SK-N-SH (cell line): ENCODE data around the gene ITGA2B. TPM values are rescaled to one million over a fixed set of nuclear protein-coding genes. Genes with fewer than 3 reads are reported as not detected.

Source experiments
- CTCF ChIA-PET: fragments of 300-600, 350-600 bp; formaldehyde crosslinking; extraction: SDS; loops from one replicate; lab custom pipeline; 2021; lab: Yijun Ruan, JAX
- POLR2A ChIA-PET: fragments of 350-600 bp; sonication (Branson Sonifier 250); formaldehyde crosslinking; extraction: SDS; loops from one replicate; lab custom pipeline; 2020; ENCODE audit warnings: antibody characterized with exemption, inconsistent platforms; lab: Yijun Ruan, JAX
- DNase-seq: peaks from one replicate; pipeline ENCODE4 v3.0.0; 2012
- H2AFZ ChIP-seq: fragments of 200-600 bp; sonication (generic); 2 replicates; pipeline ENCODE4 v1.8.1; 2016; ENCODE audit warnings: antibody characterized with exemption, mild to moderate bottlenecking, low read depth
- H3F3A ChIP-seq: fragments of 200-600 bp; sonication (generic); replicated peaks from 2 replicates; pipeline ENCODE3; 2016; ENCODE audit warnings: antibody characterized with exemption, mild to moderate bottlenecking; ENCODE audit not compliant: insufficient read depth
- H3K27ac ChIP-seq, 2 experiments: fragments of 200-500 bp in 1 of 2; fragments of 200-600 bp in 1 of 2; sonication (Bioruptor generic) in 1 of 2; sonication (generic), shearing (Covaris generic) in 1 of 2; 2 replicates each; pipeline versions ENCODE4 v1.5.1 to v1.6.1; 2014 to 2016; ENCODE audit warnings: low read depth in 2 of 2, inconsistent platforms in 1 of 2, low read length in 1 of 2, mild to moderate bottlenecking in 1 of 2, mixed read lengths in 1 of 2
- H3K27me3 ChIP-seq: fragments of 200-600 bp; sonication (generic), shearing (Covaris generic); 2 replicates; pipeline ENCODE4 v1.6.1; 2016; ENCODE audit warnings: mixed run types; ENCODE audit not compliant: insufficient read depth
- H3K36me3 ChIP-seq, 2 experiments: fragments of 200-500 bp in 1 of 2; fragments of 200-600 bp in 1 of 2; sonication (Bioruptor generic) in 1 of 2; sonication (generic) in 1 of 2; replicated peaks in 1 of 2; 2 replicates each; pipeline versions ENCODE3 to v1.5.1; 2014 to 2016; ENCODE audit warnings: low read length in 1 of 2, mild to moderate bottlenecking in 1 of 2; ENCODE audit not compliant: insufficient read depth in 2 of 2, control insufficient read depth in 1 of 2
- H3K4me1 ChIP-seq, 2 experiments: fragments of 200-500 bp in 1 of 2; fragments of 200-600 bp in 1 of 2; sonication (Bioruptor generic) in 1 of 2; sonication (generic), shearing (Covaris generic) in 1 of 2; 2 replicates each; pipeline versions ENCODE4 v1.5.1 to v1.6.1; 2014 to 2016; ENCODE audit warnings: low read depth in 1 of 2, low read length in 1 of 2, mixed run types in 1 of 2; ENCODE audit not compliant: insufficient read depth in 2 of 2, control insufficient read depth in 1 of 2
- H3K4me2 ChIP-seq: fragments of 200-600 bp; sonication (generic), shearing (Covaris generic); 2 replicates; pipeline ENCODE4 v1.6.1; 2017; ENCODE audit warnings: mixed run types
- H3K4me3 ChIP-seq, 2 experiments: fragments of 200-500 bp in 1 of 2; fragments of 200-600 bp in 1 of 2; sonication (Bioruptor generic) in 1 of 2; sonication (generic), shearing (Covaris generic) in 1 of 2; 2 replicates each; pipeline versions ENCODE4 v1.5.1 to v1.8.1; 2014 to 2016; ENCODE audit warnings: low read depth in 2 of 2, inconsistent platforms in 1 of 2, low read length in 1 of 2, mild to moderate bottlenecking in 1 of 2, mixed read lengths in 1 of 2, moderate library complexity in 1 of 2
- H3K79me2 ChIP-seq: fragments of 200-600 bp; sonication (generic); 2 replicates; pipeline ENCODE4 v1.8.1; 2017; ENCODE audit warnings: mild to moderate bottlenecking; ENCODE audit not compliant: insufficient read depth
- H3K9ac ChIP-seq: fragments of 200-600 bp; sonication (generic); 2 replicates; pipeline ENCODE4 v1.6.1; 2017; ENCODE audit warnings: mixed run types
- H3K9me2 ChIP-seq: fragments of 200-600 bp; sonication (generic); 2 replicates; pipeline ENCODE4 v1.6.1; 2017; ENCODE audit warnings: mixed run types
- H3K9me3 ChIP-seq: fragments of 200-600 bp; sonication (generic); 2 replicates; pipeline ENCODE4 v1.6.1; 2017; ENCODE audit warnings: mixed run types, mild to moderate bottlenecking, moderate library complexity
- H4K20me1 ChIP-seq: fragments of 200-600 bp; sonication (generic); 2 replicates; pipeline ENCODE4 v1.6.1; 2017; ENCODE audit warnings: mild to moderate bottlenecking, mixed run types; ENCODE audit not compliant: insufficient read depth
- CHD2 ChIP-seq: fragments of 150-350 bp; IDR thresholded peaks from 2 replicates; pipeline ENCODE4 v1.6.1; 2018; ENCODE audit warnings: low read length; ENCODE audit not compliant: partially characterized antibody
- CTCF ChIP-seq: fragments of 200-600 bp; sonication (generic); IDR thresholded peaks from 2 replicates; pipeline ENCODE4 v1.6.1; 2017; ENCODE audit warnings: antibody characterized with exemption, mild to moderate bottlenecking, moderate library complexity
- EP300 ChIP-seq, 2 experiments: IDR thresholded peaks; 2 replicates each; pipeline versions ENCODE4 v1.4.0 to v1.6.1; 2012; ENCODE audit warnings: borderline replicate concordance in 1 of 2, low read depth in 1 of 2, low read length in 1 of 2
- EZH2phosphoT487 ChIP-seq: fragments of 200-600 bp; sonication (generic); IDR thresholded peaks from 2 replicates; pipeline ENCODE4 v1.6.1; 2017; ENCODE audit warnings: low read depth, mixed run types, mild to moderate bottlenecking, antibody characterized with exemption, moderate library complexity, borderline replicate concordance
- FOXJ3 ChIP-seq: sonication (generic); formaldehyde crosslinking; IDR thresholded peaks from 2 replicates; pipeline ENCODE4 v1.5.1; 2020; ENCODE audit warnings: mild to moderate bottlenecking, missing genetic modification reagents
- FOXM1 ChIP-seq: IDR thresholded peaks from 2 replicates; pipeline ENCODE4 v1.4.0; 2012; ENCODE audit warnings: low read depth, mild to moderate bottlenecking
- IRF3 ChIP-seq: fragments of 150-350 bp; IDR thresholded peaks from 2 replicates; pipeline ENCODE4 v1.6.1; 2016; ENCODE audit warnings: mild to moderate bottlenecking, low read depth, low read length
- JUND ChIP-seq: IDR thresholded peaks from 2 replicates; pipeline ENCODE4 v1.4.0; 2012
- MAX ChIP-seq: IDR thresholded peaks from 2 replicates; pipeline ENCODE4 v1.4.0; 2012; ENCODE audit warnings: low read depth
- MEF2A ChIP-seq: IDR thresholded peaks from 2 replicates; pipeline ENCODE4 v1.4.0; 2012; ENCODE audit warnings: low read depth, borderline replicate concordance
- MXI1 ChIP-seq: IDR thresholded peaks from 2 replicates; pipeline ENCODE4 v1.6.1; 2012; ENCODE audit warnings: mild to moderate bottlenecking, low read depth, low read length, improper control_type of control experiment
- NFIC ChIP-seq: IDR thresholded peaks from 2 replicates; pipeline ENCODE4 v1.4.0; 2012; ENCODE audit warnings: borderline replicate concordance
- RFX5 ChIP-seq: IDR thresholded peaks from 2 replicates; pipeline ENCODE4 v1.6.1; 2012; ENCODE audit warnings: mild to moderate bottlenecking, improper control_type of control experiment, low read length
- RXRA ChIP-seq: IDR thresholded peaks from 2 replicates; pipeline ENCODE4 v1.4.0; 2012; ENCODE audit warnings: low read depth, mild to moderate bottlenecking, borderline replicate concordance
- SIN3A ChIP-seq: IDR thresholded peaks from 2 replicates; pipeline ENCODE4 v1.6.1; 2012; ENCODE audit warnings: low read depth, mild to moderate bottlenecking, low read length, moderate library complexity, borderline replicate concordance
- SMC3 ChIP-seq: IDR thresholded peaks from 2 replicates; pipeline ENCODE4 v1.6.1; 2012; ENCODE audit warnings: low read depth, low read length, improper control_type of control experiment
- TCF12 ChIP-seq: IDR thresholded peaks from 2 replicates; pipeline ENCODE4 v1.4.0; 2012
- YY1 ChIP-seq: IDR thresholded peaks from 2 replicates; pipeline ENCODE4 v1.4.0; 2012; ENCODE audit warnings: low read depth, mild to moderate bottlenecking
- ZBTB33 ChIP-seq: IDR thresholded peaks from 2 replicates; pipeline ENCODE4 v1.4.0; 2012; ENCODE audit warnings: low read depth, borderline replicate concordance
- WGBS: methylation state at CpG from one replicate; pipeline ENCODE4 v1.1.6; 2017; ENCODE audit warnings: low lambda C conversion rate; 5-methylcytosine and 5-hydroxymethylcytosine counted together
- polyA plus RNA-seq, 3 experiments: library from polyadenylated mRNA; depleted of rRNA; stranded (reverse); fragments of >200 nt; gene quantifications; 2 replicates each; pipeline ENCODE4 v1.2.3, GENCODE V29; 2012
- small RNA-seq, 7 experiments: library from RNA; depleted of rRNA; stranded (forward); fragments of <200 nt; gene quantifications; one replicate each; pipeline ENCODE3, GENCODE V24; 2012

Gene ITGA2B
- polyA plus RNA-seq, 1 of the 3 experiments (the other 2 are of a cell fraction) = 1.3 TPM

DNA sequence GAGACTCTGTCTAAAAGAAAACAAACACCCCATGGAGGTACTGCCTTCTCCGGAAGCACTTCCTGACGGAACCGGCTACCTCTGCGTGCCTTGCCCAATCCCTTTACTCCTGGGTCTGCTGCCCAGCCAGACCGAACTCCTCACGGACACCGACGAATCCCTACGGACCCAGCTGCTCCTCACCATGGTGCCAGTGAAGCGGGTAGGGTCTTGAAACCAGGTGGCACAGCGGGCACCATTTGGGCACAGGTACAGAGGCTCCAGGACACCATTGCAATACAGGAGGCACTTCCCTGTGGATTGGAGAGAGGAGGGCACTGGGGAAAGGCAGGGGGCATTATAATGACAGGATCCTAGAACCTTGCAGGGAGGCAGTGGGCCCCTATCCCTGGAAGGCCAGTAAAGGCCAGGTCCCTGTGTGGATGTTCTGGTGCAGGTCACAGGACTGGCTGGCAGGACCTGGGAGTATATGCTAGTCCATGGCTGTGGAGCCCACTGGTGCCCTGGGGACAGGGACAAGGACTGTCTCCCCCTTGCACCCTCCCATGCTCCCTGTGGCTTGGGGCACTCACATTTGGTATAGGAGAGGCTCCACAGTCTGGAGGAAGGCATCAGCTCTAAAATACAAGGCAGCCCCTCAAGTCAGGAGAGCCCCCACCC lies 67.1 kb downstream of the ITGA2B start:
- Histone ChIP-seq H3K9me3 (no peaks in the 10 kb centered on the region), H3K4me1 (peaks cover 0 to 10% of the 10 kb centered on the region in 2 experiments; a peak in 1 of 4 replicates), H3K4me2 (no peak overlapping the region), H3K27ac (no peak overlapping the region), H3K79me2 (peaks cover 12% of the 10 kb centered on the region), H2AFZ (no peak overlapping the region), H3K4me3 (no peak overlapping the region), H4K20me1 (no peaks in the 10 kb centered on the region), H3K9ac (no peak overlapping the region), H3F3A (no peaks in the 10 kb centered on the region), H3K27me3 (no peaks in the 10 kb centered on the region), H3K9me2 (no peaks in the 10 kb centered on the region), H3K36me3 (peaks cover 6 to 31% of the 10 kb centered on the region in 2 experiments)
- DNase-seq = no peak
- CTCF ChIA-PET = interaction anchor here (1.3 to 2.4 kb wide), 2 partner anchors 112 to 124 kb away, joined by 4 to 11 read pairs; no protein-coding TSS in a partner anchor
- WGBS = 93% methylated on average over 9 of the region's 11 CpGs
- TF ChIP-seq RFX5 (no peak), SIN3A (no peak), TCF12 (no peak), MXI1 (no peak), RXRA (no peak), MAX (no peak), ZBTB33 (no peak), MEF2A (no peak), JUND (no peak), IRF3 (no peak), YY1 (no peak), FOXM1 (no peak), EZH2phosphoT487 (no peak), CHD2 (no peak), EP300 (IDR thresholded peaks at IDR 0.05; ENCODE audit: borderline replicate concordance in 1 of 2, low read depth in 1 of 2, low read length in 1 of 2) (no peak), FOXJ3 (no peak), CTCF (no peak), NFIC (no peak), SMC3 (no peak)
- POLR2A ChIA-PET = interaction anchor here (3.1 to 4.9 kb wide), 2 partner anchors 13 to 102 kb away, joined by 14 to 34 read pairs; partner anchors contain the start of genes RUNDC3A and UBTF

Small RNA genes lying within 50 kb of the gene (small RNA-seq; reads per million reads assigned to genes)
- gene RN7SL258P = 0 reads per million in 7 experiments

Other genes with a start within 250 kb of the ITGA2B start
- gene HROB, start 247.7 kb downstream of the ITGA2B start, polyA plus RNA-seq (2012; rRNA removed) = 3.2 and 4.0 TPM in 2 replicates
- gene ASB16, start 218.9 kb downstream of the ITGA2B start, polyA plus RNA-seq (2012; rRNA removed) = not detected in 2 replicates
- 49.5 and 62.2 TPM in 2 replicates for gene TMUB2, start 202.7 kb downstream of the ITGA2B start, polyA plus RNA-seq (2012; rRNA removed)
- 47.7 and 57.9 TPM in 2 replicates for gene ATXN7L3, start 189.8 kb downstream of the ITGA2B start, polyA plus RNA-seq (2012; rRNA removed)
- 33.4 and 37.2 TPM in 2 replicates for gene UBTF, start 170.0 kb downstream of the ITGA2B start, polyA plus RNA-seq (2012; rRNA removed)
- not detected in 2 replicates for gene SLC4A1, start 121.5 kb downstream of the ITGA2B start, polyA plus RNA-seq (2012; rRNA removed)
- gene RUNDC3A, start 81.0 kb downstream of the ITGA2B start, polyA plus RNA-seq (2012; rRNA removed) = 8.9 and 11.0 TPM in 2 replicates
- 106 and 131 TPM in 2 replicates for gene SLC25A39, start 64.8 kb downstream of the ITGA2B start, polyA plus RNA-seq (2012; rRNA removed)
- gene GRN, start 44.3 kb downstream of the ITGA2B start, polyA plus RNA-seq (2012; rRNA removed) = 360 and 442 TPM in 2 replicates
- gene FAM171A2, start 25.8 kb downstream of the ITGA2B start, polyA plus RNA-seq (2012; rRNA removed) = 4.8 and 4.9 TPM in 2 replicates
- gene GPATCH8, start 113.8 kb upstream of the ITGA2B start, polyA plus RNA-seq (2012; rRNA removed) = 12.7 and 15.2 TPM in 2 replicates
- 28.9 and 35.1 TPM in 2 replicates for gene FZD2, start 167.8 kb upstream of the ITGA2B start, polyA plus RNA-seq (2012; rRNA removed)